ENCODE data around the gene FBXL7.
A peak's percentile ranks its signal among the peaks of the same experiment; 100 is the strongest.

FBXL7 gene

DNA sequence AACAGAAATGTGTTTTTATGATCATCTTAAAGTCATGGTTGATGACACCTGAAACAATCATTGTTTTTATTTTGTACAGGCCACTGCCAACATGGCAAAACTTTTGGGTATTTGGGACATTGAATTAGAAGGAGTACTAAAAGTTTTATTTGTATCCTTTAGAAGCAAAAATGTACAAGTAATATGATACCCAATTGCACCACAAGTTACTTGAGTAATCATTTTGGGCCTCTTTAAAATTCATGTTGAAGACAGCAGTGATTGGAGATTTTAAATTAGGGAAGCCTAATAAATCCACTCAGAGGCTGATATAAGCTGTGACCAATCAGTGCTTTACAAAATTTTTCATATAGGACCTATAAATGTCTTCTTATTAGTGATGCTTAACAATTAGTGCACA, 466.7 kb downstream of the FBXL7 start:
- DNase-seq = no peak

DNA sequence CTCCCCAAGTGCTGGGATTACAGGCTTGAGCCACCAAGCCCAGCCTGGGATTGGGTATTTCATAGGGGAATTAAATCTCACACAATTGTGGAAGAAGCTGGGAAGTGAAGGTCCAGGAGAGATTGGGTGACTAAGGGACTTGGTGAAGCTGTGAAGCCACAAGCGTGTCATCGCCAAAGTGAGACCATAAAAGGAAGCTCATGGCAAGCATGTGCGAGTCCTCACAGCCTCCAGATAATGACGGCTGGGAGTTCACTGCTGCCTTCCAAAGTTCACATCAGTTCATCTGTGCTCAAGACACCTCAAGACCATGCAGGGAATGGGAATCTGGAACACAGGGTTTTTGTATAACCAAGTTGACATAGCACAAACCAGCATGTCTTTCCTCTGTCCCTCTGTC, 469.0 kb downstream of the FBXL7 start:
- DNase-seq = peak; percentile 12

- DNase-seq = no peak
Observed at GRCh38 chr5:15977851-15978250, 477.9 kb downstream of the FBXL7 start.

- no peak for DNase-seq
Observed at GRCh38 chr5:15980835-15981234, 480.9 kb downstream of the FBXL7 start.

DNA sequence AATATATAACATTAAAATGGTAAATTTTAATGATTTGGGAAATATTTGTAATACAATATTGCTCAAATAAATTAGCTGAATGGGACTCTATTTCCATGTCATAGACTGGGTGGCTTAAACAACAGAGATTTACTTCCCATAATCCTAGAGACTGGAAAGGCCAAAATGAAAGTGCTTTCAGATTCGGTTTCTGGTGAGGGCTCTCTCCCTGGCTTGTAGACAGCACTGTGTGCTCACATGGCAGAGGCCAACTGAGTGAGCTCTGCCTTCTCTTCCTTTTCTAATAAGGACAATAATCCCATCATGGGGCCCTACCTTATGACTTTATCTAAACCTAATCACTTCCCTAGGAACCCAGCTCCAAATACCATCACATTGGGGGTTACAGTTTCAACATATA, 483.4 kb downstream of the FBXL7 start:
- no peak for DNase-seq
